GM21528 (cell line): ENCODE results near the gene IGF1R.

Experiments used
- ATAC-seq: cut with Tn5 transposase; IDR thresholded peaks from one replicate; pipeline ENCODE4 v1.9.1; 2021; ENCODE audit warnings: mild to moderate bottlenecking, moderate library complexity; ENCODE audit not compliant: unreplicated experiment, low FRiP score

Gene IGF1R

DNA sequence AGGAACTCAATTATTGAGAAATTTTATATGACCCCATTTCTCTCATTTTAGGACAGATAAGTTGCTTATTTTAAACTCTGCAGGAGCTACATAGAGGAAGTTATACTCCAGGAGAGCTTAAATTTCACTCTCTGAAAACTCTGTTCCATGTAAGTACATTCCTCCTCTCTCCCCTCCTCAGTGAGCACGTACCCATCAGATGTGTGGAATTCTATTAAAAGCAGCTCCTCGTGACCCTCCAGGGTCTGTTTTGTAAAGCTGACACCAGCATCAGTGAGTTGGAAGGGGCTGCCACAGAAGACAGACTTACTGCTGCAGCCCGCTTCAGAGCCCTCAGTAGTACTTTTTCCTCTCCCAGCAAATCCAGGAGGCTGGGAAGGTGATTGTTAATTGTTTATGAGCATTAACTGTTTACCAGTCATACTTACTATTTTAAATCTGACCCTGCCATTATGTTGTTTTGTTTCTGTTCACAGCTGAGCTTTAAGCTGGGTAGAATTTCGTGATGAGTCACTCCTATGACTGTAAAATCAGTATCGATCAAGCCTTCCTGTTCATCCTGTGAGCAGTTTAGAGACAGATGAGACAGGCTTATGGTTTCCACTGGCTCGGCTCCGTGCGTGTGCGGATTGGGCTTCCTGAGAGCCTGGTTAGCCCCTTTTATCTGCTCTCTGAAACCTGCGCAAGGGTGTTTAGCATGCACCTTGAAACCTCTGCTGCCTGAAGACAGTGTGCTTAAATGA, 20.4 kb downstream of the IGF1R start:
- ATAC-seq: no peak

DNA sequence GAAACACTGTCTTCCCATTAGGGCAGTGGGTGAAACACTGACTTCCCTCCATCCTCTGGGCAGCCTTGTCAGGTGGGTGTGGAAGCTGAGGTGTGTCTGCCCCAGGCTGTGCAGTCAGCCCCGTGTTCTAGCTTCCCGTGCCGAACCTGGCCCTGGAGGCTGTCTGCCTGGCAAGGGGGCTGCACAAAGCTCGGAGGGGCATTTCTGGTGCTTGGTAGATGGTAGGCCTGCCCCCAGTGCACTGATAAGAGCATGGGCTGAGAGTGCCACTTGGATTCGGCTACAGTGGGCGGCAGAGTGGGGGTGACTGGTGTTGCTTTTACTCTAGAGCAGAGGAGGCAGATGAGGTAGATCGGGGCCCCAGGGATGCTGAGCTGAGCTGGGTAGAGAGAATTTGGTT, 21.3 kb downstream of the IGF1R start:
- no peak for ATAC-seq

DNA sequence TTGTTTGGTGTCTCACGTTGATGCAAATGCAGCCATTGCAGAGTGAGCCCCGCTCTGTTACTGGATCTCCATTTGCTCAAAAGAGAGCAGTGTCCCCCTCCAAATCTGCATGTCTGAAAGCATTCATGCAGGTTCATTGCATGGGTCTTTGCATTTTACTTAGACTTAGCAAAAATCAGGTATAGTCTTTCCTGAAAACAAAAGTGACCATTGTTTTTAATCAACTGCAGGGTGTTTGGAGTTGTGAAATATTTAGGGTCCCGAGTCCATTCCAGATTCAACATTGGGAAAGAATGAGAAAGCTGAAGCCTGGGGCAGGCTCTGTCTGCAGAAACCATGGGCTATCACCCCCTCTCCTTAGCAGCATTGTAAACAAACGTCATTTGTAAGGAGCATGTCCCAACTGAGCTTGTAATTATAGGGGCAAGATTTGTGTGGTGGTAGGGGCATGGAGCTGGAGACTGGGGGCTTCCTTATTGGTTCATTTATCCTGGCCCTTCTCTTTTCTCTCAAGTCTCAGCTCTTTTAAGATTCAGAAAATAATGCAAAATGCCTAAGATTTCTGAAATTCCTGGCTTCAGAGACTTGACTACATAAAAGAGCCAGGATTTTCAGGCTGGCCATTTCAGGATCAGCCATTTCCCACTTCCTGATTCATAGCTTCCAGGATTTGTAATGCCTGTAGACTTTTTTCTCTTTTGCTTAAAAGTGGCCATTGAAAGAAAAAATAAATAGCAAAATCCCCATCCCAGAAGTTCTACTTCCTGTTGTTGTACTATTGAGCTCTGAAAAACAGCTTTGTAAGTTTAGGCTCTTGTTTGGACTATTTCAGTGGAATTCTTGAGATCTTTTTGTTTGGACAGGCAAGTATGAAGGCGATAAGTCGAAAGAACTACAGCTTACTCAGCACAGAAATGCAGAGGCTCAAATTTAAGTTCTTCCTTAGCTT, 23.0 kb downstream of the IGF1R start:
- no peak for ATAC-seq

DNA sequence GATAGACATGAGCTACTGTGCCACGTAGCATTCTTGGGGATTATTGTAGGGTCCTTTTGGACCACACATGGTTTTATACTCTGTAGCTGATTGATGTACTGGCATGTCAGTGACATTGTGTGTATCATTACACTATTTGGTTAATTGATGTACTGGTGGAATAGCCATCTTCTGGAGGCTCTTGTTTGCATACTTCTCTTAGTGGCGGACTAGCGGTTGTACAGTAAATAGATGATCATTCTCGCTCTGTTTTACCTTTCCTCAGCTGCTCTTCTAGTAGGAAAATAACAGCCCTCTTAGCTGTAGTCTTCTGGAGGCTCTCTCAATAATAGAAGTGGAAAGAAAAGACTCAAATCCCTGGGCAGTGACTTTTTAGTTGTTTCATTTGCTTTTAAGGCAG, 24.8 kb downstream of the IGF1R start:
- ATAC-seq: no peak

DNA sequence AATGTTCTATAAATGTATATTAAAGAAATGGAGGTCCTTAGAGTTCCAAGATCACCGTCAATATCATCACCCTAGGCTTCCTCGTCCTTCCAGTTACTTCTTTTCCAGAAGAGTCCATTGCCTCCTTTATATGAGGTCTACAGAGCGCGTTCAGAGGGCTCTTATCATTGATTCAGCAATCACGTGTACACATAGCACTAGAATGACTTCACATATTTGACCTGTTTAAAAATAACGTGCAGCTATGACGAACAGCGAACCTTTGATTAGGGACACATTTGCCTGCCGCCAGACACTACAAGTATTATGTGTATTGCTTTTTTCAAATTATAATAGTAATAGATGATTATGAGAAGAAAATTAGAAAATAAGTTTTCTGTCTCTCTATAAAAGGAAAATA, 26.0 kb downstream of the IGF1R start:
- no peak for ATAC-seq

DNA sequence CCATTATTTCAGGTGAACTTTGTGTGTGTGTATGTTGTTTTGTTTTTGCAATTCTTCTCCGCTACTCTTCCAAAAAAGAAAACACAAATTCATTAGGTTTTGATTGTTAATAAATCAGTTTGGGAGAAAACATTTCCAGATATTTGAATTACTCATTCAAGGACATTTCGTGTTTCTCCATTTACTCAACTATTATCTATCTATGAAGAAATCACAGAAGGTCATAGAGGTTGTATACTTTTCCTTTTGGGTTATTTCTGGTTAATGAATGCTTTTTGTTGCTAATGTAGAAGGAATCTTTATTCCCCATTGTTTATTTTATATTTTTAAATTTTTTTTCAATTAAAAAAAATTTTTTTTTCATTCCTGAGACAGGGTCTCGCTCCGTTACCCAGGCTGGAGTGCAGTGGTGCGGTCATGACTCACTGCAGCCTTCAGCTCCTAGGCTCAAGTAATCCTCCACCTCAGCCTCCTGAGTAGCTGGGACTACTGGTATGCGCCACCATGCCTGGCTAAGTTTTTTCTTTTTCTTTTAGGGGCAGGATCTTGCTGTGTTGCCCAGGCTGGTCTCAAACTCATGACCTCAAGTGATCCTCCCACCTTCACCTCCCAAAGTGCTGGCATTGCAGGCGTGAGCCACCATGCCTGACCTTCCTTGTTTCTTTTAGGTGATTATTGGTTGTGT, 28.4 kb downstream of the IGF1R start:
- no peak for ATAC-seq

DNA sequence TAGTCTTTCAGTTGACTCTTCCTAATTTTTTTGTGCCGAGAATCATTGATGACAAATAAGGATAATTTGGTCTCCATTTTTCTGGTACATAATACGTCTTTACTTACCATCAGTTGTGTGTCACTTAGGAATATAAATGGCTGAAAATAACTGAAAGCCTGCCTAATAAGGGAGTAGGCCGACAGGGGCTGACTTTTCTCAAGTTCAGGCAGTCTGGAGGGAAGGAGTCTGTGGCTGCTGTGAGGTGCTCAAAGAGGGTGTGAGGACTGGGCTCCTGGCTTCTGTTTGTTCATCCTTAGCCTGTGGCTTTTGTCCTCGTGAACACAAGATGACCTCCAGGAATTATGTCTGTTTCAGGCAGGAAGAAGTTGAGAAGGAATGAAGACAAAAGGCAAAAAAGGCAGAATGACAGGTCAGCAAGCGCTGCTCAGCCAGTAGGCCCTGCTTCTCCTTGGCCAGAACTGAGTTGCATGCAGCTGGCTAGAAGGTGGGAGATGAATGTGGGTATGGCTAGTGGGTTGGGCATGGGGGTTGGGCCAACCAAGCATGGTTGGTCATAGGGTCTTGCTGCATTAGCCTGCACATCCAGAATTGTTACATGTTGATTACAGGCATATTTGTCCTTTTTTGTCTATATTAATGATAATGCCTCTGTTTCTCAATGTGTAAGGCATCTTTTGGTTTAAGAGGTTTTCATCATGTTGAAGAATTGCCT, 29.2 kb downstream of the IGF1R start:
- no peak for ATAC-seq

DNA sequence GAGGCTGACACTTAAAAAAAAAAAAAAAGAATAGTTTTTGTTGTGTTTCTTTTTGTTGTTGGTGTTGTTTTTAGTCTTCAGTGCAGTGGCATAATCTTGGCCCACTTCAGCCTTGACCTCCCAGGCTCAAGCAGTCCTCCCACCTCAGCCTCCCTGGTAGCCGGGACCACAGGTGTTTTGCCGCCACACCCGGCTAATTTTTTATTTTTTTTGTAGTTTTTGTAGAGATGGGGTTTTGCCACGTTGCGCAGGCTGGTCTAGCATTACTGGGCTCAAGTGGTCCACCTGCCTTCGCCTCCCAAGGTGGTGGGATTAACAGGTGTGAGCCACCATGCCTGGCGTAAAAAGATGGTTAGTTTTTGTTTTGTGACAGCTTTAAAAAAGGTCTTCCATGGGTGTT, 30.1 kb downstream of the IGF1R start:
- no peak for ATAC-seq

DNA sequence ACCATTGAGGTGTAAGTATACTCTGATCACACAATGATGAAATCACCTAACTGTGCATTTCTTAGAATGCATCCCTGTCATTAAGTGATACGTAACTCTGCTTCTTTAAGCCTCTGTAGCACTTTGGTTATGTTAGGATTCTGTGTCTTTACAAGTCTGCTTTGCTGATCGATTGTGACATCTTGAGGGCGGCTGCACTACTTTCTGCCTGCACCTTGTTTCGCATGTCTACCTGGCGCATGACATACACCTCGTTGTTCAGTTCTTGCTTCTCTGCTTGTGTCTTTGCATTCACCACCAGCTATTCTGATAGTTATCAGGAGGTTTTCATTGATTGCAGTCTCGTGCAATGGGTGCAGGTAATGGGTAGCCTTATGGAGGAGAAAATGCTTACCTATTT, 32.7 kb downstream of the IGF1R start:
- no peak for ATAC-seq

DNA sequence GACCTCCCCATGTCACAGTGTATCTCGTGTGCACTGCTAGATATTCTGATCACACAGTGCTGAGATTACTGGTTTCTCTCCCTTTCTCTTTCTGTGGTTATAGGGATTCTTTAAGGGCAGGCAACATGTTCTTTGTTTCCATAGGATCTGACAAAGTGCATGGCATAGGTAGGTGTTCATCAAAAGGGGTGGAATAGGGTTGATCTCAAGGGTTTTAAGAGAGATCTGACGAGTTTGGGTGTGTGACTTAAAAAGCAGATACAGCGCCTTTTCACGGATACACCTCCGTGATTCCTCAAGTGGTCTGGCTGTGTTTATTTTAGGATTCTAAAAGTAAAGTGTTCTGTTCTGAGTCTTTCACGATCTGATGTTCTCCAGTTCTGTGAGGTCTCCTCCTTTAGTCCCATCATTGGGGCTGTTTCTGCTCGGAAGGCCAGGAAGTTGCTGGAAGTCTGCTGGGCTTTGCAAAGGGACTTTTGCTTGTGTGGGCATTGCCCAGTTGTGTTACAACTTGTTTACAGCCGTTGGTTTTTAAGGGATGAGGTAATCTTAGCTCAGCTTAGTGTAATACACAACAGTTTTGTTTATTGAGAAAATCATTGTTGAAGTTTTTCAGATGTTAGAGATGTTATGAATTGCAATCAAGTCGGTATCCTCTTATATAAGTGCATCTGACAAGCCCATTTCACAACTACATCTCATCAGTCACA, 34.8 kb downstream of the IGF1R start:
- no peak for ATAC-seq

DNA sequence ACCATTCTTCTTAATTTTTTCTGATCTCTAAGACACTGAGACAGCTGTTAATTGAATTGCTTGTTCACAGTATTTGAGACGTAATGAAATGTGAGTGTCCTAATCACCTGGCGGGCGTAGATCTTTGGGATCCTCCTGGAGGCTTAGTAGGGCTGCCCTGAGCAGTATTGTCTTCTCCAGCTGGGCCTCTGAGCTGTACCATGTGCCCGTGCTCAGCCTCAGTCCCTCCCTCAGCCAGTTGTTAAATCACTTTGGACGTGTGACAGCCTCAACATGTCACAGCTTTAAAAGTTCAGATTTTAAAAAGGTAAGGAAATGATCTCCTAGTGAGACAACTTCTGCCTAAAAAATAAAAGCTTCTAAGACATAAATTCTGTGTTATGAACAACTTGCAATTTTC, 35.5 kb downstream of the IGF1R start:
- ATAC-seq: no peak

DNA sequence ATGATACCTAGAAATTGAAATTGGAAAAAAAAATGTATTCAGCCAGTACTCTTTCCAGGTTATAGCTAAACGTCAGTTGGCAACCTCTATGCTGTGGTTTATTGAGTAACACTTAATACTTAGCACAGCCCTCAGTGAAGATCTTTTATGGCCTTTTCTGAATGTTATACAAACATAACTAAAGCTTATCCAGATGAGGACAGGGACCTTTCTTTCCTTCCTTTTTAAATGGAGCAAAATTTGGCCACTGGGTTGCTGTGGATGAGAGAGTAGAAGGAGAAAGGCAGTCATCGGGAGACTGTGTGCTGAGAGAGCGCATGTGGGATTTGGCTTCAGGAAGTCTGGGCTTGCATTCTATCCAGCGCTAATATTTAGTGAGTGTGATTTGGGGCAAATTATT, 36.1 kb downstream of the IGF1R start:
- ATAC-seq: no peak

DNA sequence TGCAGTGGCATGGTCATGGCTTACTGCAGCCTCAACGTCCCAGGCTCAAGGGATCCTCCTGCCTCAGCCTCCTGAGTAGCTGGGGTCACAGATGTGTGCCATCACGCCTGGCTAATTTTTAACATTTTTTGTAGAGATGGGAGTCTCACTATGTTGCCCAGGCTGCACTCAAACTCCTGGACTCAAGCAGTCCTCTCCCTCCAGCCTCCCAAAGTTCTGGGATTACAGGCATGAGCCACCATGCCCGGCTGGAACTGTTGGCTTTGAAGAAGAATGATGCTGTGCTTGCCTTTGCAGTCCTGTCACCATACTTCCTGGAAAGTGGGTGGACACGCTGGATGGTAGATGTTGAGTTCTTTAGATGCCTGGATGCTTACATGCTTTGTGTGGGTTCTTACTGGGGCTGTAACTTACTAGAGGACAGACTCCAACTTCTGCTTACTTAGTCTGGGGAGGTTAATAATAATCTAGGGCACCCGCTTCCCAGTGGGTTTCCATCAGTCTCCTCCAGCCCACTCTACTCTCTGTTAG, 36.7 kb downstream of the IGF1R start:
- ATAC-seq: no peak

DNA sequence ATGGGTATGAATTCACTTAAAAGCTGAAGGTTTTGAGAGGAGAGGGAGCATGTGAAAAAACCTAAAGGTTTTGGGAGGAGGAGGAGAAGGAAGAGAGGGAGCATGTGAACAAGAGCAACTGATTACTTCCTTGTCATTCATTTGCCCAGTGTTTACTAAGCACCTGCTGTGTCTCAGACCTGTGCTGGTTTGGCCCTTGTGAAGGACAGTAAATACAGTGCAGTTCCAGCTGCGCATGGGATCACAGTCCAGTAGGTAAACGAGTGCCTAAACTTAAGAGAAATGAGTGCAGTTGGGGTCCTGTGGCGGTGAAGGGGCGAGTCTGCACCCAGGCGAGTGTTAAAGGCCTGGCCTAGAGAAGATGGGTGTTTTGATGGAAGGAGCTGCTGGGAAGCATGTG, 38.6 kb downstream of the IGF1R start:
- ATAC-seq: no peak

DNA sequence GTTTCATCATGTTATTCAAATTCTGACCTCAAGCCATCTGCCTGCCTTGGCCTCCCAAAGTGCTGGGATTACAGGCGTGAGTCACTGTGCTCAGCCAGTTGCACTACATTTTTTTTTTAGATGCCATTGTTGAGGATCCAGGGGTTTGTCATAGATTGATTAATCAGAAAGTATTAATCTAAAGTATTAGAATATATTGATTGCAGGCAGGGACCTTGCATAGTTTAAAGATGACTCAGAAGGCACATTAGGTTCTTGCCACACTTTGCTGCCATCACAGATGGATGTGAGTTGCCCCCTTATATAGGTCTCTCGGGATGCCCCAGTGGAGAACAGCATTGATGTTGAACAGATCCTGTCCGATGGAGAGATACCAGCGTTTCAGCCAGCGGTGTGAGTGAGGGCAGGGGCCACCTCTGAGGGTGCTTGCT, 41.1 kb downstream of the IGF1R start:
- no peak for ATAC-seq

DNA sequence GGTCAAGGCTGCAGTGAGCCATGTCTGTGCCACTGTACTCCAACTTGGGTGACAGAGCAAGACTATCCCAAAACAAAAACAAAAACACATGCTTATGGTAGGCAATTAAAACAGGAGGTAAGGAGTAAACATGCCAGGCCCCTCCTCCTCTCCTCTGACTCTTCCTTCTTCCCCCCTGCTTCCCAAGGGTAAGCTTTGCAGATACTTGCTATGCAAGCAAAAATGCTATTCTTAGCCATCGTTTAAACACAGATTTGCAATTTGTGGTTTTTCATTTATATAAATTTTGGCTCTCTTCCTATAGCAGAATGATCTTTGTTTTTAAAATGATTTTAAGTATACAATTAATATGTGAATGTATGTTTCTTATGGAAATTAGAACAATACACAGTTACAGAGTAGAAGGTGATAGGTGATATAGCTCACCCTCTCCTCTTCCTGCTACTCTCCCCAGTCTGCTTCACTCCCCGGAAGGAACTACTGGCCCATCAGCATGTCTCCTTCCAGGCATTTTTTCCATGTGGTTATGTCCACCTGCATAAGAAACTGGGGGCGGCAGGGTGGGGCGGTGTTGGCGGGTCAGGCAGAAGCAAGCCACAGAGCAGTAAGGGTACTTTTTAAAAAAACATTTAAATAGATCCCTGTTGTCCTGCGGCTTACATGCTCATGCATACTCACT, 42.1 kb downstream of the IGF1R start:
- ATAC-seq: no peak

DNA sequence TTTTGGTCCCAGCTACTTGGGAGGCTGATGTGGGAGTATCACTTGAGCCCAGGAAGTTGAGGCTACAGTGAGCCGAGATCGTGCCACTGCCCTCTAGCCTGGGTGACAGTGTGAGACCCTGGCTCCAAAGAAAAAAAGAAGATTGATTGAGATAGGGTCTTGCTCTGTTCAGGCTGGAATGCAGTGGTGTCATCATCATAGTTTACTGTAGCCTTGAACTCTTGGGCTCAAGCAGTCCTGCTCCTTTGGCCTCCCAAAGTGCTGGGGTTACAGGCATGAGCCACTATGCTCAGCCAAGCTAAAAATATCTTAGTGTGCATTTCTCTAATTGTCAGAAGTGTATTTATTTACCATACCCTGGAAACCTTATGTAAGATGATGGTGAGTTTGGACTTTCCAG, 43.9 kb downstream of the IGF1R start:
- no peak for ATAC-seq

DNA sequence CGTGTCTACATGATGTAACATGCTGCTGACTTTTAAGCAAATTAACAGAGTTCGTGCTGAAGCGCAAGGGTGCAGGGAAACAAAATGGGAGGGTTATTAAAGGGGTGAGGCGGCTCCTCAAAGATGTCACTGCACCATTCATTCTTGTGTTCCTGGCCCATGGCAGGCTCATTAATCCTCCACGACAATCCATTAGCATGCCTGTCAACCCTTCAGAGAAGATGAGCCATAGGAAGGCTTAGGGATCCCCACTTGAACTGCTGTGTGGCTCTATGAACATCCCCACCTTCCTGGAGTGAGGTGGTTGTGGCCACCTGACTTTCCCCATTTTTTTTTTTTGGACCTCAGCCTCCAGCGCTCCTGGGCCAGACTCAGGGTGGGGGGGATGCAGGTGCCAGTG, 45.8 kb downstream of the IGF1R start:
- no peak for ATAC-seq

DNA sequence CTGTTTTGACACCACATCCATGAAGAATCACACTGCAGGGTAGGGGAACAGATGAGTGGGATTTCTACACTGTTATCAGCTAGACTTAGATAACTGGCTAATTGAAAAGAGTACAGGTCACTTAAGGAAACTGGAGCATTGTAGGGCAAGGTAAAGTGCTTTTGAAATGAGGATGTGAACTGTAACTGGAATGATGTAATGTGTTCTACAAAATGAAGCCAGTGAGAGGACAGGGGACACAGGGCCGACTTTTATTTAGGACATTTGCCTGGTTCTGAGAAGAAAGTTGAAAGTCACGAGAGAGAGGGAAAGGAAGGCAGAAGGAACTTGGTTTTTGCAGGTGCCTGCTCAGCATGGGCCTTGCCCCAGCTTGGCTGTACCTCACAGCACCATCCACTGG, 50.5 kb downstream of the IGF1R start:
- no peak for ATAC-seq
